Stimulated activated CD4-positive, alpha-beta T cell treated with anti-CD3 and anti-CD28 coated beads, Interleukin-1b, Interleukin-23, amount 100 ng/mL, for 1 hour (primary cell): ENCODE data around the gene STARD13.

ENCODE experiments used
- DNase-seq, 2 donors: peaks; one replicate each; pipeline ENCODE4 v3.0.0-alpha.2; 2020; ENCODE audit warnings: low read depth in 2 of 2

Gene STARD13

GRCh38 chr13:33201659-33202058 lies 83.9 kb downstream of the STARD13 start:
- DNase-seq: no peak

- no peak for DNase-seq
These were observed 86.2 kb downstream of the STARD13 start for GRCh38 chr13:33199289-33199850.

DNA sequence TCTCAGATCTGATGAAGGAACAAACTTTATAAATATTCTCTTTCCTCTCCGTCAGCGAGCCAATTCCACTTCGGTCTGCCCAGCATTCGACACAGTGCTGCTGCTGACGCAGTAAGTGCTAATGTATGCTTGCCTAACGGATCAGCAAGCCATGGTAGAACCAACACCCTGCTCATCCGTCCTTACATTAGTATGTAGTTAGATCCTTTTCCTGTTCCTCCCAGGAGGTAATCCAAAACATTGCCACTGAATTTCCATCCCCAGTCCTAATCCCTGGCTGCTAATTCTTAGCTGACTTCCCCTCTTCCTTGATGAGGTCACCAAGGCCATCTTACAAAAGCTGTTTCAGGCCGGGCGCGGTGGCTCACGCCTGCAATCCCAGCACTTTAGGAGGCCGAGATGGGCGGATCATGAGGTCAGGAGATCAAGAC lies 88.0 kb downstream of the STARD13 start:
- no peak for DNase-seq

- DNase-seq: no peak
These were observed 88.8 kb downstream of the STARD13 start for GRCh38 chr13:33196767-33197166.

- no peak for DNase-seq
These were observed 89.7 kb downstream of the STARD13 start for GRCh38 chr13:33195693-33196464.

- no peak for DNase-seq
These were observed 90.5 kb downstream of the STARD13 start for GRCh38 chr13:33194820-33195692.

GRCh38 chr13:33193428-33193974 lies 92.1 kb downstream of the STARD13 start:
- DNase-seq: no peak

DNA sequence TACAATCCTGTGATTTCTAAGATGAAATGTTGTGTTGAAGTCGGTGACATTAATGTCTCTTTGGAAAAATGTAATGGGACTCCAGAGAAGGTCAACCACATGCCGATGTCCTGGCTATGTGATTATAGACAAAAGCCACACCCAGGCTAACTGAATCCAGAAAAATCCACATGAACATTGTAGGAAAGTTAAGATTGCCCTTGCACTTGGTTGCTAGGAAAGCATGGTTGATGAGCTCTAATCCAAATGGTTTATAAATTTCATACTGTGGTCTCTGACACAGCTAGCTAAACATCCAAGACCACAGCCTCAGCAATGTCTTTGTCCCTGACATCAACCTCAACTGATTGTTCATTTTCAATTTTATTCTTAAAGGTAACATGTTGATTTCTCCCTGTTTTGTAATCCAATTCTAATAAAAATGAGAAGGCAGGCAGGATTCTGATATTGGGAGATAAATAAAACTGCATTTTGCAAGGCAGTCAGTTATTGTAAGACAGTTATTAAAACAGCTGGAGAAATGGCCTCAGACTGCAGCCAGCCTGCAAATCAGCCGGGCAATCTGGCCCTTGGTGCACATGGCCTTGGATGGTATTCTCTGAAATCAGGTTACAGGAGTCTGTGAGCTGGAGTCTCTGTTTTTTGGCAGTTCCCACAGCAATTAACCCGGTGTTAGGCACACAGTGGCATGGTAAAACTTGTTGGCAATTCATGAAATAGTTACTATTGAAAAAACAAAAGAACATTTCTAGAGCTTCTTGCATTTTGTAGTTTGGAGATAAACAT lies 93.9 kb downstream of the STARD13 start:
- no peak for DNase-seq

GRCh38 chr13:33189470-33189869 lies 96.1 kb downstream of the STARD13 start:
- DNase-seq: no peak

GRCh38 chr13:33188093-33188882 lies 97.3 kb downstream of the STARD13 start:
- no peak for DNase-seq

DNA sequence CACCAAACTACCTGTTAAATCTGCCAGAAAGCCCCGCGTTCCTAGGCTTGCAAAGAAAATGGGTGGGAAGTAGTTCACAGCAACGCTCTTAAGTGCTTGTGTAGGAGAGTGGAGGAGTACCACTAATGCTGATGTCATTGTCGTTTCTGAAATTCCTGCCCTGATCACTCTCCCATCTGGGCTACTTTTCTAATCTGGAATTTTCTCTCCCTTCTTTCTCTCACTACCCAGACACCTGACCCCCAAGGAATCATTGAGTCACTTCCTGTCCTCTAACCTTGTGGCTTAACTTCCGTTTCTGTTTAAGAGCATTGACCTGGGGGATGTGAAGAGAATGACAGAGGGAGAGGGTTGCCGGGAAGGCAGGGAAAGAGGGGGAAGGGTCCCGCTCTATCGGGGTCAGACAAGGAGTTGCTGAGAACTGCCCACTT lies 98.7 kb downstream of the STARD13 start:
- DNase-seq: no peak

- no peak for DNase-seq
These were observed 99.7 kb downstream of the STARD13 start for GRCh38 chr13:33185853-33186252.

DNA sequence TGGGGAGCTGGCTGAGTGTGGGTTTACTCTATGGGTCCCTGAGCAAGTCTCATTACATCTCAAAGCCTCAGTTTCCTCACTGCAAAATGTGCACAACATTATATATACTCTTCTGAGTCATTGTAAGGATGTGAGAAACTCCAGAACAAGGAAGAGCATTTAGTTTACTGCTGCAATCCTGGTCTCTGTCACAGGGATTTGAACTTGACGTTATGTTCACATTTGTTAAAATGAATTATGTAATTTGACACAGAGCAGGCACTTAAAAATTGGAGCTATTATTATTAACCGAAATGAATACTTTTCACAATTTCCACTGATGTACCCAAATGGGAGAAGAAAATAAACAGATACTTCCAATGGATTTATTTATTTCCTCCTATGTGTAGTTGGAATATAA lies 101.0 kb downstream of the STARD13 start:
- no peak for DNase-seq

DNA sequence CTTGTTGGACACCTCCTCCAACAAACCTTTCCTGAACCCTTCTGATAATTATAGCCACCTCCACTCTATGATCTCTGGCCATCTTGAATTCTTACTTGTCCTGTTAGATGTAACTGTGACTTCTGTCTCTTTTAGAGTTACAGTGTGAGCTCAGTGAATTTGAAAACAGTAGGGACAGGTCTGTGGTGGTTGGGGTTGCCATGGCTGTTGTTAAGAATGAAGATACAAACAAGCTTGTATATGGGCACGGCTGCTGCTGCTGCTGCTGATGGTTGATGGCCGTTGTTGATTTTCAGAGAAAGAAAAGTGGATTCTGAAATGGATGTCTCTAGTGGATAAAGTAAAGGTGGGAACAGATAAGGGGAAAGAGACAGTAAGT lies 101.5 kb downstream of the STARD13 start:
- DNase-seq: no peak

GRCh38 chr13:33183431-33184111 lies 102.0 kb downstream of the STARD13 start:
- no peak for DNase-seq

DNA sequence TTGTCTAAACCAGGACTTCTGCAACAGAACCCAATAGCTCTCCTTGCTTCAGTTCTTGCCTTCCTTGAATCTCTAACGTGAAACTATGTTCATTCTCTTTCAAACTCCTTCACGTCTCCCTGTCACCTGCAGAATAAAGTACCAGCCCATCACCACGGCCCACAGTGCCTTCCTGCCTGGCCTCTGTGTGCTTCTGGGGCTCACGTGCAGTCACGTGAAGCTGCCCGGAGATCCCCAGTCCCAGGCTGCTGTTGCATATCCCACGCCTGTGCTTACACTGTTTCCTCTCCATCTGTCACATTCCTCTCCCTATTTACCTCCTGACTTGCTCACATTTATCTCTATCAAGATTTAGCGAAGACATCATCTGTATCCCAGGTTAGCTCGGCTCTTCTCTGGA lies 102.8 kb downstream of the STARD13 start:
- no peak for DNase-seq

DNA sequence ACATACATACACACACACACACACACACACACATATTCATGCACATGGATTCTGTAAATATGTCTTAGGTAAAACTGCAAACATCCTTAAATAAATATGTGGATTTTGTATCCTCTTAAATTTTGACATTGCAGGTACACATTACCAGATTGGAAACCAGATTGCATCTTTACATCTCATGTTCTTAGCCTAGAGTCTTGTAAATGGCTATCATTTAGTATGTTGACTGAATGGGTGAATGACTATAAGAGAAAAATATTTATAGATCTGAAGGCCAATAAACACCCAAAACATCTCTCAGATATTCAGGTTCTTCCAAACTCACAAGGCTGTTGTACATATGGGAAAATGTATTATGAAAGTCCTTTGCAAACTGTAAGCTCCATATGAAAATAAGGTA lies 104.3 kb downstream of the STARD13 start:
- DNase-seq: no peak

DNA sequence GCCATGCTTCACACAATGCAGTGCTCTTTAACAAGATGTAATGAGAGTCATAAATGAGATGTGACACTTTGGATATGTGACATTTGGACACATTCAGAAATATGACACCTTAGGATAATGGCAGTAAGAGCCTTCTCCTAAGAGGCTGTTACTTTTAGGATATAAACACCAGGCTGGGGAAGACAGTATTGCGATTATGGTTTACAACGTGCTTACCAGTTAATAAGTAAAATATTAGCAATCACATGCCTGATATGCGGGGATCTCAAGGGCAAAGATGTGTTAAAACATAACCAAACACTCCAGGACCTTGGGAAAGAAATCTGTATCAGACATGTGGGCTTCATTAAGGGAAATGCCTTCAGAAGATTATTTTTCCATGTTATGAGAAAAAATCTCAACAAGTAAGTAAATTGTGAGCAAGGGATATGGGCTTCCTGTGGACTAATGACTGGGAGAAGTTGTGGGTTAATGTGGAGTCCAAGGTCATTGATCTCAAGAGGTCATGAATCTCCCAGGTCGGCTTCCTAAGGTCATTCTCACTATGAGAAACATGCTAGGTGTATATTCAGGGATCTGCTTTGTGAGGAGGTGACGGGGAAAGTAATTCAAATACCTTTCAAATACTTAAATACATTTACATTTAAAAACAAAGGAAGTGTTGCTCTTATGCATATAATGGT lies 105.3 kb downstream of the STARD13 start:
- DNase-seq: no peak

DNA sequence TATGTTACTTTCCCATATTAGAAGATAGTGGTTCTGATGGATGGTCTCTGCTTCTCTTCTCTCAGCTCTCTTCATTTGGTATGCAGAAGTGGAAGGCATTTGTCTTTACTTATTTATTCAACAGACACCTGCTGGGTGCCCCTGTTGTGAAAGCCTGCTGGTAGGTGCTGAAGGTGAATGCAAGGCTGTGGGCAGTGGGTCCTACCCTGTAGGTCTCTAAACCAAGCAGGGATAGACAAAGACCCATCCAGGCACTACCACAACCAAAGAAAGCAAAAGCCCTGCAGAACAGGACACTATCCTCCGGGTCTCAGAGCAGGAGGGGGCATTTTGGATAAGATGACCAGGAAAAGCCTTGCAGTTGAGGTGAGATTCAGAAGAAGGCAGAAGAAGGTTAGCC lies 106.1 kb downstream of the STARD13 start:
- no peak for DNase-seq
